K562 (cell line): ENCODE results near the gene SBK3. TPM values are rescaled to one million over a fixed set of nuclear protein-coding genes. Genes with fewer than 3 reads are reported as not detected.

Experiments
- ATAC-seq: fragments of 200-7000 bp; cut with Tn5 transposase; 3 replicates; pipeline ENCODE4 v1.9.1; 2020; ENCODE audit warnings: moderate library complexity
- BruUV-seq: library from RNA; stranded (reverse); fragments of 400-500 nt; replicated peaks from 2 replicates; lab custom pipeline; 2021; lab: Mats Ljungman, UMichigan
- CTCF ChIA-PET: fragments of 300-600 bp; formaldehyde crosslinking; extraction: SDS; loops from one replicate; lab custom pipeline; 2021; ENCODE audit warnings: low intra/inter-chr PET ratio; lab: Yijun Ruan, JAX
- POLR2A ChIA-PET: fragments of 300-600, 350-650 bp; sonication (Branson Sonifier 250); formaldehyde crosslinking; extraction: SDS; loops from one replicate; lab custom pipeline; 2021; ENCODE audit warnings: antibody characterized with exemption, inconsistent platforms; lab: Yijun Ruan, JAX
- DNase-seq, 4 experiments: peaks; one replicate each; pipeline versions ENCODE4 v3.0.0 to v3.0.0-alpha.2; 2011 to 2018; ENCODE audit warnings: low spot score in 3 of 4, mixed read lengths in 3 of 4; ENCODE audit errors: extremely low read depth in 1 of 4
- FAIRE-seq: peaks from 2 replicates; lab custom pipeline; 2011; peaks lifted over from hg19 to GRCh38; lab: Jason Lieb, UNC
- H2AFZ ChIP-seq: 2 replicates; pipeline ENCODE4 v1.6.0; 2011; ENCODE audit warnings: low read depth, low read length, control low read depth, inconsistent platforms
- H3K27ac ChIP-seq: fragments of 200-600 bp; 3 replicates; pipeline ENCODE4 v1.8.0; 2011; ENCODE audit warnings: low read depth, mild to moderate bottlenecking, control low read depth, inconsistent platforms, low read length, moderate library complexity, mixed read lengths; ENCODE audit errors: extremely low read depth
- H3K27me3 ChIP-seq, 2 experiments: fragments of 300-600 bp in 1 of 2; 2 replicates in 1 of 2; 3 replicates in 1 of 2; pipeline versions ENCODE4 v1.6.0 to v1.8.0; 2011; ENCODE audit warnings: inconsistent platforms in 2 of 2, low read length in 2 of 2, mild to moderate bottlenecking in 1 of 2, mixed read lengths in 1 of 2, moderate library complexity in 1 of 2; ENCODE audit not compliant: control insufficient read depth in 2 of 2, insufficient read depth in 2 of 2
- H3K36me3 ChIP-seq: fragments of 300-600 bp; 3 replicates; pipeline ENCODE4 v1.8.0; 2011; ENCODE audit warnings: mild to moderate bottlenecking, low read length, inconsistent platforms; ENCODE audit not compliant: control insufficient read depth, insufficient read depth
- H3K4me1 ChIP-seq, 2 experiments: fragments of 200-600 bp in 1 of 2; replicated peaks in 1 of 2; 2 replicates in 1 of 2; 3 replicates in 1 of 2; pipeline versions ENCODE4 v1.5.1 to v1.8.0; 2011; ENCODE audit warnings: inconsistent platforms in 2 of 2, low read length in 2 of 2, mild to moderate bottlenecking in 1 of 2, mixed read lengths in 1 of 2, moderate library complexity in 1 of 2; ENCODE audit not compliant: control insufficient read depth in 2 of 2, insufficient read depth in 2 of 2
- H3K4me2 ChIP-seq: 2 replicates; pipeline ENCODE4 v1.6.1; 2011; ENCODE audit warnings: low read length, control low read depth, inconsistent platforms, mixed read lengths; ENCODE audit not compliant: insufficient read depth
- H3K4me3 ChIP-seq: fragments of 200-600 bp; sonication (generic), shearing (Covaris generic); 2 replicates; pipeline ENCODE4 v1.5.1; 2016; ENCODE audit warnings: control low read depth, inconsistent platforms
- H3K79me2 ChIP-seq: fragments of 200-600 bp; 3 replicates; pipeline ENCODE4 v1.8.0; 2011; ENCODE audit warnings: low read length, inconsistent platforms; ENCODE audit not compliant: control insufficient read depth, insufficient read depth
- H3K9ac ChIP-seq, 2 experiments: 2 replicates each; pipeline versions ENCODE4 v1.6.0 to v1.6.1; 2011; ENCODE audit warnings: low read depth in 2 of 2, low read length in 2 of 2, control low read depth in 1 of 2, inconsistent platforms in 1 of 2, mild to moderate bottlenecking in 1 of 2, mixed read lengths in 1 of 2; ENCODE audit not compliant: insufficient read depth in 1 of 2
- H3K9me1 ChIP-seq: one replicate; pipeline ENCODE4 v1.6.0; 2011; ENCODE audit warnings: inconsistent platforms, mild to moderate bottlenecking, low read length, moderate library complexity; ENCODE audit not compliant: control insufficient read depth, insufficient read depth
- H3K9me3 ChIP-seq: replicated peaks from 2 replicates; pipeline ENCODE4 v1.5.1; 2011; ENCODE audit warnings: low read depth, low read length, inconsistent platforms; ENCODE audit not compliant: control insufficient read depth, insufficient read depth
- H4K20me1 ChIP-seq: replicated peaks from 2 replicates; pipeline ENCODE4 v1.6.1; 2011; ENCODE audit warnings: low read length, inconsistent platforms, mixed read lengths; ENCODE audit not compliant: control insufficient read depth, insufficient read depth
- BCOR ChIP-seq: fragments of 450-650 bp; IDR thresholded peaks from 2 replicates; pipeline ENCODE4 v1.6.1; 2016
- CBFA2T3 ChIP-seq: fragments of 450-650 bp; IDR thresholded peaks from 2 replicates; pipeline ENCODE4 v1.6.1; 2017
- CC2D1A ChIP-seq: fragments of 450-650 bp; IDR thresholded peaks from 2 replicates; pipeline ENCODE4 v1.6.1; 2017; ENCODE audit warnings: mild to moderate bottlenecking
- PML ChIP-seq: IDR thresholded peaks from 2 replicates; pipeline ENCODE4 v1.6.1; 2012; ENCODE audit warnings: low read length, inconsistent platforms
- SMARCB1 ChIP-seq: IDR thresholded peaks from 2 replicates; pipeline ENCODE4 v1.6.1; 2011; ENCODE audit warnings: improper control_type of control experiment, low read depth; ENCODE audit not compliant: insufficient read length
- TBP ChIP-seq: optimal IDR thresholded peaks from 2 replicates; pipeline ENCODE3; 2011; ENCODE audit warnings: low read depth, low read length, improper control_type of control experiment
- TEAD2 ChIP-seq: fragments of 450-650 bp; IDR thresholded peaks from 2 replicates; pipeline ENCODE4 v1.6.1; 2016; ENCODE audit warnings: missing genetic modification characterization, control low read depth, missing compliant biosample characterization
- TSC22D4 ChIP-seq: fragments of 450-650 bp; IDR thresholded peaks from 2 replicates; pipeline ENCODE4 v1.6.1; 2016; ENCODE audit warnings: missing genetic modification characterization, missing biosample characterization, control low read depth
- ZNF121 ChIP-seq: sonication (generic); formaldehyde crosslinking; conservative IDR thresholded peaks from 2 replicates; pipeline ENCODE4 v1.8.0; 2022; ENCODE audit warnings: missing genetic modification reagents
- ZNF224 ChIP-seq: sonication (generic); formaldehyde crosslinking; IDR thresholded peaks from 2 replicates; pipeline ENCODE4 v1.8.0; 2022; ENCODE audit warnings: mild to moderate bottlenecking, missing genetic modification reagents
- WGBS: fragments of 100-300 bp; shearing (Covaris generic); methylation state at CpG from one replicate; pipeline ENCODE4 v1.1.6; 2016; ENCODE audit warnings: low coverage, mixed read lengths; ENCODE audit not compliant: insufficient coverage; ENCODE audit errors: missing lambda C conversion rate; 5-methylcytosine and 5-hydroxymethylcytosine counted together
- in situ Hi-C: fragments of 300-500 bp; cut with MboI; formaldehyde crosslinking; loops from 4 replicates; pipeline ENCODE4 v1.15.0; 2018; ENCODE audit warnings: inconsistent platforms, mixed read lengths
- intact Hi-C: fragments of 100-400 bp; cut with micrococcal nuclease; formaldehyde crosslinking; loops from 2 replicates; pipeline ENCODE4 v1.14.2; 2022
- polyA plus RNA-seq, 8 experiments: library from polyadenylated mRNA; depleted of rRNA in 4 of 8; stranded (reverse) in 5 of 8; unstranded in 3 of 8; fragments of >200 nt; fragmentation: Nextera tagmentation in 2 of 8; fragmentation: Illumina TruSeq in 1 of 8; extraction: Ambion mirVana in 2 of 8; extraction: Trizol in 1 of 8; gene quantifications; 2 replicates each; pipeline versions ENCODE4 v1.2.1 to v1.2.3, GENCODE V29; 2011 to 2014; ENCODE audit warnings: inconsistent platforms in 1 of 8, missing spikeins in 1 of 8
- total RNA-seq, 7 experiments: library from RNA; depleted of rRNA in 6 of 7; stranded (reverse); fragments of >200 nt in 6 of 7; fragmentation: Illumina TruSeq in 2 of 7; extraction: Trizol in 2 of 7; gene quantifications; 2 replicates each; pipeline versions ENCODE4 v1.2.1 to v1.2.3, GENCODE V29; 2011 to 2021; ENCODE audit warnings: low replicate concordance in 1 of 7
- TF ChIP-seq, protein P1 (sequence below): IDR thresholded peaks from 2 replicates; pipeline ENCODE4 v1.6.1; 2016; ENCODE audit warnings: missing genetic modification characterization, missing compliant biosample characterization
- TF ChIP-seq, protein P2 (sequence below): fragments of 200-800 bp; sonication (Bioruptor generic); IDR thresholded peaks from 2 replicates; pipeline ENCODE4 v1.6.1; 2017; ENCODE audit warnings: missing genetic modification characterization, missing compliant biosample characterization
- TF ChIP-seq, protein P3 (sequence below): IDR thresholded peaks from 2 replicates; pipeline ENCODE4 v1.6.1; 2011; ENCODE audit warnings: borderline replicate concordance, low read depth, mild to moderate bottlenecking, moderate library complexity, low read length; ENCODE audit not compliant: insufficient read depth, poor library complexity, severe bottlenecking
- TF ChIP-seq, protein P4 (sequence below): sonication (generic); formaldehyde crosslinking; IDR thresholded peaks from 2 replicates; pipeline ENCODE4 v1.8.1; 2023; ENCODE audit warnings: mild to moderate bottlenecking, missing genetic modification reagents
- TF ChIP-seq, protein P5 (sequence below): fragments of 250-450 bp; sonication (Bioruptor Pico); IDR thresholded peaks from 2 replicates; pipeline ENCODE4 v1.9.0; 2021; ENCODE audit warnings: mild to moderate bottlenecking

SBK3 gene
- total and polyA plus RNA-seq, 9 of the 15 experiments (the other 6 are each of a cell fraction or from before 2014, with no cell fraction given) = 0.11 to 0.43 (median 0.13) TPM; not detected in 6

DNA sequence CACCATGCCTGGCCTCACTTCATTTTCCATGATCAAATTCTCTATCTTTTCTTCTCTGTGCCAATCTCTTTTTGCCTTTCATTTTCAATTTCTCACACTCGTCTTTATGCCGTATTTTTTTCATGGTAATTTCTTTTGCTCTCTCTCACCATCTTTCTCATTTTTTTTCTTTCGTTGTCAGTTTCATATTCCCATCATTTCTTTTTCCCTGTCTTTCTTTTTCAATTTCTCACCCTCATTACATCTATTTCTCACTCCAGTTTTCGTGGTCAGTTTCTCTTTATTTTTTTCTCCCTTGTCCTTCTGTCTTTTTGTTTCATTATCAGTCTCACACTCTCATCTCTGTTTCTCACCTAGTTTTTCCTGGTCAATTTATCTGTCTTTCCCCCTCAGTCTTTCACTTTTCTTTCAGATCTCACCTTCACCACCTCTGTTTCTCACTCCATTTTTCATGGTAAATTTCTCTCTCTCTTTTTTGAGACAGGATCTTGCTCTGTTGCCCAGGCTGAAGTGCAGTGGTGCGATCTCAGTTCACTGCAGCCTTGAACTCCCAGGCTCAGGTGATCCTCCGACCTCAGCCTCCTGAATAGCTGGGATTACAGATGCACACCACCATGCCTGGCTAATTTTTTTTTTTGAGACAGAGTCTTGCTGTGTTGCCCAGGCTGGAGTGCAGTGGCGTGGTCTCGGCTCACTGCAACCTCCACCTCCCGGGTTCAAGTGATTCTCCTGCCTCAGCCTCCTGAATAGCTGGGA is 43.0 kb downstream of the SBK3 start:
- Histone ChIP-seq H3K9me1 (no peaks in the 10 kb centered on the region), H3K4me2 (no peak overlapping the region), H2AFZ (no peak overlapping the region), H3K27ac (no peak overlapping the region), H3K79me2 (no peaks in the 10 kb centered on the region), H3K9ac (no peak overlapping the region), H4K20me1 (no peaks in the 10 kb centered on the region), H3K27me3 (no peaks in the 10 kb centered on the region; a peak in 1 of 5 replicates), H3K4me1 (peaks cover 4 to 22% of the 10 kb centered on the region in 2 experiments; a peak in 4 of 5 replicates), H3K36me3 (no peaks in the 10 kb centered on the region), H3K4me3 (no peak overlapping the region), H3K9me3 (no peaks in the 10 kb centered on the region; the same call in 1 of the 2 replicates)
- CTCF ChIA-PET = interaction anchor here (1.1 kb wide), 1 partner anchor 357 kb away, joined by 3 read pairs; no protein-coding TSS in a partner anchor
- POLR2A ChIA-PET = interaction anchor here (0.6 to 1.8 kb wide), 4 partner anchors 15 to 96 kb away, joined by 3 to 5 read pairs (median 4); partner anchors contain the start of gene UBE2S
- in situ Hi-C loops = no loop called here
- DNase-seq = no peak
- no peak for FAIRE-seq
- intact Hi-C loops = loop anchor here (10.0 kb wide), 1 partner anchor 348 kb away; the partner anchor contains the start of gene TNNI3
- ATAC-seq = no peak
- 61% methylated on average over 5 of the region's 9 CpGs for WGBS
- BruUV-seq = no TSS peak
- no peak for TF ChIP-seq CC2D1A
- peak; percentile 80 for TF ChIP-seq ZNF121 (CRISPR knock-in tag)
- no peak for TF ChIP-seq ZNF224
- no peak for TF ChIP-seq PML
- no peak for TF ChIP-seq CBFA2T3
- no peak for TF ChIP-seq SMARCB1
- TF ChIP-seq, protein P1, sequence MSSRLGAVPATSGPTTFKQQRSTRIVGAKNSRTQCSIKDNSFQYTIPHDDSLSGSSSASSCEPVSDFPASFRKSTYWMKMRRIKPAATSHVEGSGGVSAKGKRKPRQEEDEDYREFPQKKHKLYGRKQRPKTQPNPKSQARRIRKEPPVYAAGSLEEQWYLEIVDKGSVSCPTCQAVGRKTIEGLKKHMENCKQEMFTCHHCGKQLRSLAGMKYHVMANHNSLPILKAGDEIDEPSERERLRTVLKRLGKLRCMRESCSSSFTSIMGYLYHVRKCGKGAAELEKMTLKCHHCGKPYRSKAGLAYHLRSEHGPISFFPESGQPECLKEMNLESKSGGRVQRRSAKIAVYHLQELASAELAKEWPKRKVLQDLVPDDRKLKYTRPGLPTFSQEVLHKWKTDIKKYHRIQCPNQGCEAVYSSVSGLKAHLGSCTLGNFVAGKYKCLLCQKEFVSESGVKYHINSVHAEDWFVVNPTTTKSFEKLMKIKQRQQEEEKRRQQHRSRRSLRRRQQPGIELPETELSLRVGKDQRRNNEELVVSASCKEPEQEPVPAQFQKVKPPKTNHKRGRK (tag) = peak; percentile 38; the same call in 1 of the 2 replicates
- TF ChIP-seq, protein P2, sequence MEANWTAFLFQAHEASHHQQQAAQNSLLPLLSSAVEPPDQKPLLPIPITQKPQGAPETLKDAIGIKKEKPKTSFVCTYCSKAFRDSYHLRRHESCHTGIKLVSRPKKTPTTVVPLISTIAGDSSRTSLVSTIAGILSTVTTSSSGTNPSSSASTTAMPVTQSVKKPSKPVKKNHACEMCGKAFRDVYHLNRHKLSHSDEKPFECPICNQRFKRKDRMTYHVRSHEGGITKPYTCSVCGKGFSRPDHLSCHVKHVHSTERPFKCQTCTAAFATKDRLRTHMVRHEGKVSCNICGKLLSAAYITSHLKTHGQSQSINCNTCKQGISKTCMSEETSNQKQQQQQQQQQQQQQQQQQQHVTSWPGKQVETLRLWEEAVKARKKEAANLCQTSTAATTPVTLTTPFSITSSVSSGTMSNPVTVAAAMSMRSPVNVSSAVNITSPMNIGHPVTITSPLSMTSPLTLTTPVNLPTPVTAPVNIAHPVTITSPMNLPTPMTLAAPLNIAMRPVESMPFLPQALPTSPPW (CRISPR knock-in tag) = no peak
- TF ChIP-seq TSC22D4 = no peak
- TF ChIP-seq BCOR = peak; percentile 34; the same call in 1 of the 2 replicates
- no peak for TF ChIP-seq TEAD2
- TF ChIP-seq, protein P3, sequence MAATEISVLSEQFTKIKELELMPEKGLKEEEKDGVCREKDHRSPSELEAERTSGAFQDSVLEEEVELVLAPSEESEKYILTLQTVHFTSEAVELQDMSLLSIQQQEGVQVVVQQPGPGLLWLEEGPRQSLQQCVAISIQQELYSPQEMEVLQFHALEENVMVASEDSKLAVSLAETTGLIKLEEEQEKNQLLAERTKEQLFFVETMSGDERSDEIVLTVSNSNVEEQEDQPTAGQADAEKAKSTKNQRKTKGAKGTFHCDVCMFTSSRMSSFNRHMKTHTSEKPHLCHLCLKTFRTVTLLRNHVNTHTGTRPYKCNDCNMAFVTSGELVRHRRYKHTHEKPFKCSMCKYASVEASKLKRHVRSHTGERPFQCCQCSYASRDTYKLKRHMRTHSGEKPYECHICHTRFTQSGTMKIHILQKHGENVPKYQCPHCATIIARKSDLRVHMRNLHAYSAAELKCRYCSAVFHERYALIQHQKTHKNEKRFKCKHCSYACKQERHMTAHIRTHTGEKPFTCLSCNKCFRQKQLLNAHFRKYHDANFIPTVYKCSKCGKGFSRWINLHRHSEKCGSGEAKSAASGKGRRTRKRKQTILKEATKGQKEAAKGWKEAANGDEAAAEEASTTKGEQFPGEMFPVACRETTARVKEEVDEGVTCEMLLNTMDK = no peak
- no peak for TF ChIP-seq TBP
- TF ChIP-seq, protein P4, sequence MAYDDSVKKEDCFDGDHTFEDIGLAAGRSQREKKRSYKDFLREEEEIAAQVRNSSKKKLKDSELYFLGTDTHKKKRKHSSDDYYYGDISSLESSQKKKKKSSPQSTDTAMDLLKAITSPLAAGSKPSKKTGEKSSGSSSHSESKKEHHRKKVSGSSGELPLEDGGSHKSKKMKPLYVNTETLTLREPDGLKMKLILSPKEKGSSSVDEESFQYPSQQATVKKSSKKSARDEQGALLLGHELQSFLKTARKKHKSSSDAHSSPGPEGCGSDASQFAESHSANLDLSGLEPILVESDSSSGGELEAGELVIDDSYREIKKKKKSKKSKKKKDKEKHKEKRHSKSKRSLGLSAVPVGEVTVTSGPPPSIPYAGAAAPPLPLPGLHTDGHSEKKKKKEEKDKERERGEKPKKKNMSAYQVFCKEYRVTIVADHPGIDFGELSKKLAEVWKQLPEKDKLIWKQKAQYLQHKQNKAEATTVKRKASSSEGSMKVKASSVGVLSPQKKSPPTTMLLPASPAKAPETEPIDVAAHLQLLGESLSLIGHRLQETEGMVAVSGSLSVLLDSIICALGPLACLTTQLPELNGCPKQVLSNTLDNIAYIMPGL = no peak
- TF ChIP-seq, protein P5, sequence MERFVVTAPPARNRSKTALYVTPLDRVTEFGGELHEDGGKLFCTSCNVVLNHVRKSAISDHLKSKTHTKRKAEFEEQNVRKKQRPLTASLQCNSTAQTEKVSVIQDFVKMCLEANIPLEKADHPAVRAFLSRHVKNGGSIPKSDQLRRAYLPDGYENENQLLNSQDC = no peak
